Limb (tissue), 2 donors: ENCODE results near the gene DENND4A.

Source experiments
- DNase-seq, 2 donors: peaks; one replicate each; pipeline ENCODE4 v3.0.0-alpha.2; 2016; ENCODE audit errors: extremely low spot score in 2 of 2

The DENND4A gene

DNA sequence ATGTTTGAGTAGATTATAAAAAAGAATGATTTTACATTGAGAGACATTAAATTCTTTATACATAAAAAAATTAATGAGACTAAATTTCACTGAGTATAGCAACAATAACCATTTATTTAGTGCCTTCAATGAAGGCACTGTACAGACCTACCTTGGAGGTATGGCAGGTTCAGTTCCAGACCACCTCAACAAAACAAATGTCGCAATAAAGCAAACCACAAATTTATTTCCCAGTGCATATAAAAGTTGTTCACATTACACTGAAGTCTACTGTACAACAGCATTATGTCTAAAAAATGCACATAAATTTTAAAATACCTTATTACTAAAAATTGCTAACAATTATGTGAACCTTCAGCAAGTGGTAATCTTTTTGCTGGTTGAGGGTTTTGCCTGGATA is 111.5 kb downstream of the DENND4A start:
- DNase-seq = no peak

- DNase-seq = no peak
Measured at GRCh38 chr15:65676123-65676522, 116.0 kb downstream of the DENND4A start.

GRCh38 chr15:65675551-65675950 is 116.5 kb downstream of the DENND4A start:
- no peak for DNase-seq

GRCh38 chr15:65666257-65666656 is 125.8 kb downstream of the DENND4A start:
- DNase-seq = no peak

DNA sequence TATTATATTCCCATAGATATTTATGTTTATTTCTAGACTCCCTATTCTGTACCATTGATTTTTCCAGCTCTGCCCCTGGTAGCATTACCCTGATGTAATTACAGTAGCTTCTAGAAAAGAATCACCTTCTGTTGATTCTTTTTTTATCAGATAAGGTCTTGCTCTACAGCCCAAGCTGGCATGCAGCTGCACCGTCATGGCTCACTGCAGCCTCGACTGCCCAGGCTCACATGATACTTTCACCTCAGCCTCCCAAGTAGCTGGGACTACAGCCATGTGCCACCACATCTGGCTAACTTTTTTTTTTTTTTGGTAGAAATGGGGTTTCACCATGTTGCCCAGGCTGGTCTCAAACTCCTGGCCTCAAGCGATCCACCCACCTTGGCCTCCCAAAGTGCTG is 128.6 kb downstream of the DENND4A start:
- DNase-seq = no peak

GRCh38 chr15:65660927-65661326 is 131.2 kb downstream of the DENND4A start:
- no peak for DNase-seq

DNA sequence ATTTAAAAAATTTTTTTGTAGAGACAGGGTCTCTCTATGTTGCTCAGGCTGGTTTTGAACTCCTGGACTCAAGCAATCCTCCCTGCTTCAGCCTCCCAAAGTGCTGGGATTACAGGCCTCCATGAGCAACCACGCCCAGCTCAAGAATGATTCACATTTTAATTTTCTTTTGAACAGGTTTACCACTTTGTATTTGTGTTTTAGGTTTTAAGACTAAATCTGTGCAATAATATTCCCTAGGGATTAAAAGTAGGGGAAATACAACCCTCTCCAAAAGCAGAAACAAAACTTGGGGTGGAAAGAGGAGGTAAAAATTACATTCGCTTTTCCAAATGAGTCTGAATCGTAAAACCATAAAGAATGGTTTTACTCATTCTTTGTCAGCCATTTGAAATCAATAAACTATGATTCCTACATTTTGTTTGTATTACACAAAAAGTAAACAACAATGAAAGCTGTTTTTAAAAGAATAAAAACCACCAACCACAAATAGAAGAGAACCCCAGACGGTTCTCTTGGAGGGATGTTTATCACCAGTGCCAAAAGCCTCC is 132.5 kb downstream of the DENND4A start:
- DNase-seq = no peak

- no peak for DNase-seq
Measured at GRCh38 chr15:65655457-65655856, 136.6 kb downstream of the DENND4A start.

- no peak for DNase-seq
Measured at GRCh38 chr15:65655026-65655425, 137.1 kb downstream of the DENND4A start.

- DNase-seq = no peak
Measured at GRCh38 chr15:65653801-65654521, 138.1 kb downstream of the DENND4A start.

DNA sequence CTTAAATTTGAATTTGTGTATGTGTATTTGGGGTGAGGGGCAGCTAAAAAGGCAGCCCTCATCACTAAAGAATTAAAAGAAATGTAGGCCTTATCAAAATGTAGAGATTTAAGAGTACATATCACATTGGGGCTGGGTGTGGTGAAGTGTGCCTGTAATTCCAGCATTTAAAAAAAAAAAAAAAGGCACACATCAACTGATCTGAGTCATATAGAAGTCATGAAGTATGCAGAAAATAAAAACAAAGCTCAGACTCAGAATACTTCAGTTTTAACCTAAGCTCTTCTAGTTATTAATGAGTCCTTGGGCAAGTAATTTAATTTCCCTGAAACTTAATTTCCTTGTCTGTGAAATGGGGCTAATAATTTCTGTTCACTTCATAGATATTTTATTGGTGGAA is 138.8 kb downstream of the DENND4A start:
- DNase-seq = no peak

GRCh38 chr15:65651831-65652749 is 140.0 kb downstream of the DENND4A start:
- DNase-seq = no peak

GRCh38 chr15:65651042-65651322 is 141.1 kb downstream of the DENND4A start:
- DNase-seq = no peak

- DNase-seq = no peak
Measured at GRCh38 chr15:65650312-65651041, 141.6 kb downstream of the DENND4A start.

- DNase-seq = no peak
Measured at GRCh38 chr15:65646486-65646885, 145.6 kb downstream of the DENND4A start.

DNA sequence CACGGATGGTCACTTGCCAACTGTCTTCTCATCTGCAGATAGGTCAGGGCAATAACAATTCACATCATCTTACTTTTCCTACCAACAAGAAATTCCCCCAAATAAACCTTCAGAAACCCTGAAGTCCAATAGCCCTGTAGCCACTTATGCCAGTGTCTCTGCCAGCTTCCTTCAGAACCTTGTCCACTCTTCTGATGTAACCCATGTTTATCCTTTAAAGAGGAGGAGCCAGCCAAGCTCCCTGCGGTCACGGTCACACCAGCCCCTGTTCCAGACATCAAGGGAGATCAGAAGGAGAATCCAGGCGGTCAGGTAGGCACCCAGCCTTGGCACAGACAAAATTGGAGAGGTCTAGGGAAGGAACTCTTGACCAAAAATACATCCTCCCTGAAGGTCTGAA is 146.7 kb downstream of the DENND4A start:
- no peak for DNase-seq

- no peak for DNase-seq
Measured at GRCh38 chr15:65644282-65644681, 147.8 kb downstream of the DENND4A start.

DNA sequence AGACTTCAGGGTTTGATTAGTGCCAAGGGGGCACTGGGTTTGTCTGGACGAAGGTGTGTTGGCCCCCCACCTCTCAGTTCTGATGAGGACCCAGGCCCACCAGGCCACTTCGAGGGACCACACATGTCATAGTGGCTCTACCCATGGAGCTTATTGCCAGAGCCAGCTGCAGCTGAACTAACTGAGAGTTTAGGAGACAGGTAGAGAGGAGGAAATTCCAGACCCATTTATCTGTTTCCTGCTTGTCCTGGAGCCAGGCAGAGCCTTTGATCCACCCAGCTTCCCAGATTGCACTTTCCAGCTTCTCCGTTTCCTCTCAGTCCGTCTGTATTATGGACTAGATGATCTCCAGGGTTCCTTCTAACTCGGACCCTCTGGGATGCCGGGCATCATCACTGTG is 149.5 kb downstream of the DENND4A start:
- no peak for DNase-seq

DNA sequence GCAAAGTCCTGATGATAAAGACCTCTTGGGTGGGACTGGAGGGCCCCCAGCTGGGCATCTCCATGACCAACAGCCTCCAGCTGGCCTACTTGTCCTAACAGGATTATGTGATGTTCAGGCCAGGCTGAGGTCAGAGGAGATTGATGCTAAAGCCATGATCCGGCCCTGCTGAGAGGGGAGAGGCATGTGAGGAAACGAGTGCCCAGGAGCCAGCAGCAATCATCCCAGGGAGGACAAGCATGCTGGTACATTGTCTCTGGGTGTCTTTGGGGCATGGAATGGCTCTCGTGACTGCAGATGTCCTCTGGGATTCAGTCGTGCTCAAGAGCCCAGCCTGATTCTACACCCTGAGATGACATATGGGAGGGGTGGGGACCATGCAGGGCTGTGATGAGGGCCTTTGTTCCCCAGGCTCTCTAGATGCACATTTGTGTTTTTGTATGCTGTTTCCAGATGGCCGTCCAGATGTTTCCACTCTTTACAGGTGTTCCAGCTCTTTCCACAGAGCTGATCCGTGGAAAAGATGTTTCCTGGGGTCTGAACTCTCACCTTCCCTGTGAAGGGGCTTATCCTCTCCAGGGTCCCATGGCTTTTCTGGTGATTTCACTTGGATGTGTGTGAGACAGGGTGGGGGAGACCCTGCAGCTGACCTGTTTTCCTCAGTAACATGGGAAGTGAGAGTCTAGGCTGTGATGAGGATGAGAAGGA is 150.2 kb downstream of the DENND4A start:
- DNase-seq = no peak

GRCh38 chr15:65639509-65639908 is 152.6 kb downstream of the DENND4A start:
- no peak for DNase-seq

- DNase-seq = peak; percentile 49 to 86
Measured at GRCh38 chr15:65638681-65639089, 153.4 kb downstream of the DENND4A start.
